PFSK-1 (cell line): ENCODE results near the gene CTBP2.

ENCODE experiments used
- FOXP2 ChIP-seq: optimal IDR thresholded peaks from 2 replicates; pipeline ENCODE3; 2011; ENCODE audit warnings: borderline replicate concordance, control low read depth, inconsistent platforms; ENCODE audit not compliant: insufficient read depth; ENCODE audit errors: extremely low read length, extremely low read depth
- POLR2AphosphoS5 ChIP-seq: IDR thresholded peaks from 2 replicates; pipeline ENCODE4 v1.6.1; 2012; ENCODE audit warnings: low read depth, mild to moderate bottlenecking, control low read depth, low read length, moderate library complexity
- SIN3A ChIP-seq: IDR thresholded peaks from 2 replicates; pipeline ENCODE4 v1.6.1; 2012; ENCODE audit warnings: mild to moderate bottlenecking, low read length, moderate library complexity, borderline replicate concordance; ENCODE audit not compliant: insufficient read depth
- TAF1 ChIP-seq: IDR thresholded peaks from 2 replicates; pipeline ENCODE4 v1.6.1; 2012; ENCODE audit warnings: low read length, control low read depth, borderline replicate concordance; ENCODE audit not compliant: insufficient read depth
- TF ChIP-seq, protein P1 (sequence below), 2 experiments: IDR thresholded peaks; 2 replicates each; pipeline versions ENCODE4 v1.6.1 to v1.8.0; 2011 to 2012; ENCODE audit warnings: low read depth in 2 of 2, low read length in 2 of 2, control low read depth in 1 of 2, inconsistent platforms in 1 of 2, mild to moderate bottlenecking in 1 of 2, moderate library complexity in 1 of 2; ENCODE audit not compliant: insufficient read depth in 1 of 2

CTBP2 gene

DNA sequence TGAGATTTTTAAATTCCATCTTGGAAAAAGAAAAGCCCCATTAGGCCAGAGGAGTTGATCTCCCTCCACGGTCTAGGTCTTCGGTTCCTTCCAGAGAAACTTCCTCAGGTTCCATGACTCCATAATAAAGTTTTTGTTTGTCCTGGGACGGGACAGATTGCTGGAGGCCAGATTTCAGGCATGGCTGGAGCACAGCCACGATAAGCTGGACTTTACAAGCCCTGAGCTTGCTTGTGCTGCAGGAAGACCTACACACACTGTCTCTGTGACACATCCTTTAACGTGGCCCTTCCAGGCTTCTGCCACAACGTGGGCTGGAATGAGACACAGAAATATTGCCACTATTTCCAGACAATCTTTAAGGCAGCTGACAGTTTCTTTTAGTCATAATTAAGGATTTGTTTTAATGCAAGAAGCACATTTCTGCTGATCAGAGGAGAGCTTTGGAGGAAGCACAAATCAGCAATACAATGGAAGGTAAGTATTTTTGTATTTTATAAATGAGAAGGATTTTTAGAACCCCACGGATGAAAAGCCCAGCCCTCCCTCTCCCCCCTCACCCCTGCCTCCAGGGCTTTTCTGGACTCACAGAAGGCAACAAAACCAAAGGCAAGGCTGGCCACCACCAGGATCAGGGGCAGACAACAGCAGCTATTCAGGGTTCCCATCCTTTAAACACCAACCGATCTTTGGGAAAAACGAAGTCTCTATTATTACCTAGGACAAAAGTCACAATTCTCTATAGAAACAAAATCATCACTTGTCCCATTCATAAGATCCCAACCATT lies 6.5 kb downstream of the CTBP2 start:
- TF ChIP-seq SIN3A (no peak), FOXP2 (no peak), POLR2AphosphoS5 (no peak), TAF1 (no peak)
- TF ChIP-seq, protein P1, sequence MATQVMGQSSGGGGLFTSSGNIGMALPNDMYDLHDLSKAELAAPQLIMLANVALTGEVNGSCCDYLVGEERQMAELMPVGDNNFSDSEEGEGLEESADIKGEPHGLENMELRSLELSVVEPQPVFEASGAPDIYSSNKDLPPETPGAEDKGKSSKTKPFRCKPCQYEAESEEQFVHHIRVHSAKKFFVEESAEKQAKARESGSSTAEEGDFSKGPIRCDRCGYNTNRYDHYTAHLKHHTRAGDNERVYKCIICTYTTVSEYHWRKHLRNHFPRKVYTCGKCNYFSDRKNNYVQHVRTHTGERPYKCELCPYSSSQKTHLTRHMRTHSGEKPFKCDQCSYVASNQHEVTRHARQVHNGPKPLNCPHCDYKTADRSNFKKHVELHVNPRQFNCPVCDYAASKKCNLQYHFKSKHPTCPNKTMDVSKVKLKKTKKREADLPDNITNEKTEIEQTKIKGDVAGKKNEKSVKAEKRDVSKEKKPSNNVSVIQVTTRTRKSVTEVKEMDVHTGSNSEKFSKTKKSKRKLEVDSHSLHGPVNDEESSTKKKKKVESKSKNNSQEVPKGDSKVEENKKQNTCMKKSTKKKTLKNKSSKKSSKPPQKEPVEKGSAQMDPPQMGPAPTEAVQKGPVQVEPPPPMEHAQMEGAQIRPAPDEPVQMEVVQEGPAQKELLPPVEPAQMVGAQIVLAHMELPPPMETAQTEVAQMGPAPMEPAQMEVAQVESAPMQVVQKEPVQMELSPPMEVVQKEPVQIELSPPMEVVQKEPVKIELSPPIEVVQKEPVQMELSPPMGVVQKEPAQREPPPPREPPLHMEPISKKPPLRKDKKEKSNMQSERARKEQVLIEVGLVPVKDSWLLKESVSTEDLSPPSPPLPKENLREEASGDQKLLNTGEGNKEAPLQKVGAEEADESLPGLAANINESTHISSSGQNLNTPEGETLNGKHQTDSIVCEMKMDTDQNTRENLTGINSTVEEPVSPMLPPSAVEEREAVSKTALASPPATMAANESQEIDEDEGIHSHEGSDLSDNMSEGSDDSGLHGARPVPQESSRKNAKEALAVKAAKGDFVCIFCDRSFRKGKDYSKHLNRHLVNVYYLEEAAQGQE (IDR thresholded peaks at IDR 0.05; ENCODE audit: insufficient read depth in 1 of 2, low read depth in 2 of 2, low read length in 2 of 2): no peak

DNA sequence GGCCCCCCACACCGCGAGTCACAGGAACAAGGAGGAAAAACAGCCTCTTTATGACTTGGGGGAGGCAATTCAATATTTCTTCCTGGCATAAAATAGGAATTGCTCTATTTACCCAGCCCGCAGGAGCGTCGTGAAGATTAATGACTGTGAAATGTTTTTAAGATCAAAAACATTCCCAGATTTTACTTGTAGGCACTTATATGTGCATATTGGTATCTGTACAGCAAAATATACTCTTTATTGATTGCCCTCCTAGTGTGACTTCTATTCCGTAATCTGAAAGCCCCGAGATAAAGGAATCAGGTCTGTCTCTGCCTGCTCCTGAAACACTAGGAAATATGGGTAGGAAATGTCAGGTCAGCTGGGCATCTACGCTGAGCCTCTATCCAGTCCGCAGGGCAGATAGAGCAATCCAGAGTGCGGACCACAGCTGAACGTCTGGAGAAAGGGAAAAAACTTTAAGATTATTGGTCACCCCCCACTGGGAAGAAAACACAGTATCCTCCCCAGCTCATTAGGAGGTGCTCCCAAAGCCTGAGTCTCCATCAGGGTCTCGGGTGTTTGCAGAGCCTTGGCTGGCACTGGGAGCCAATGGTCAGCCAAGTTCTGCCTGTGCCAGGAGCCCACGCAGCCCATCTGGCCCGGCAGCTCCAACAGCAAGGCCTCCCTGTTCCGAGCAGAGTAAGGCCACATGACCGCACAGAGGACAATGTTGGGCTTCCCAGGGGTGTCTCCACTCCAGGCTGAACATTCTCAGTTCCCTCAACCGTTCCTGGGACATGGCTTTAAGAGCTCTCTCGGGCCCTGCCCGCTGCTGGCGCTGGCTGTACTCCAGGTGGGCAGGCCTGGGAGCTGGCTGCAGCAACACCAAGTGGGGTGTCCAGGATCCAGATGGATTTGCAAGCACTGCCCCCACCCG lies 7.7 kb downstream of the CTBP2 start:
- TF ChIP-seq TAF1 (no peak), POLR2AphosphoS5 (no peak), SIN3A (no peak), FOXP2 (no peak)
- TF ChIP-seq, protein P1 (IDR thresholded peaks at IDR 0.05; ENCODE audit: insufficient read depth in 1 of 2, low read depth in 2 of 2, low read length in 2 of 2): no peak

DNA sequence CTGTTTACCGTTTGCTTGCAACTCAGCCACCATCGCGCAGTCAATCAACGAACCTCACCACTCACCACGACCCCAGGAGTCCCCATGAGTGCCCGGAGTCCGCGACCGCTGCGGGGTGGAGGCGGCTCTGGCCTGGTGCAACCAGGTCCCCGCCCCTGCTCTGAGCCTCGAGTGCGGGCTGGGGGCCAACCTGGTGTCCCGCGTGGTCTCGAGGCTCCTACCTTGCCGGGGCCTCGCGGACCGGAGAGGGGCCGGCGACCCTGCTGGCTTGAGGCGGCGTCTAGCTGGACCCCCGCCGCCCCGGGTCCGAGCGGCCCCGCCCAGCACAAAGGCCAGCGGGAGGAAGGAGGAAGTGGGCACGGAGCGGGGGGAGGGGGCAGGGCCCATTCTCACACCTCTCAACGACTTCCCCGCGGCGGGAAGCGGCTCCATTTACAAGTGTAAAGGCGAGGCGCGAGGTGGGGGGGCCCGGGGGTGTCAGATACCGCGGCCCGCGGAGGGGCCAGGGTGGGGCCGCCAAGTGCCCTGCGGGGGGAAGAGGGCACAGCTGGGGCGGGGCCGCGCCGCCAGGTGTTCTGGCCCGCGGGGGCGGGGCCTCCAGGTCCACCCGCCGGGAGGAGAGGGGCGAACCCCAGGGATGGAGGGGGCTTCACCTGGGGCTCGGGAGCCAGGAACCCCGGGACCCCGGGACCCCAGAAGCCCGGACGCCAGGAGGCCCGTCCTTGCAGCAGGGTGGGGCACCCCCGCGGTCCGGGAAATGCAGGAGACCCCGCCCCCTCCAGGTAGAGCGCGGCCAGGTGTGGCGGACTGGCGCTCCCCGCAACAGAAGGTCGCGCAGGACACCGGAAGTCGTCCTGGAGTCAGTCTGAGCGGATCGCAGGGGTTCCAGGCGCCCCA lies 8.6 kb downstream of the CTBP2 start:
- TF ChIP-seq FOXP2 (no peak), SIN3A (no peak), POLR2AphosphoS5 (no peak), TAF1 (no peak)
- TF ChIP-seq, protein P1 (IDR thresholded peaks at IDR 0.05; ENCODE audit: insufficient read depth in 1 of 2, low read depth in 2 of 2, low read length in 2 of 2): no peak

DNA sequence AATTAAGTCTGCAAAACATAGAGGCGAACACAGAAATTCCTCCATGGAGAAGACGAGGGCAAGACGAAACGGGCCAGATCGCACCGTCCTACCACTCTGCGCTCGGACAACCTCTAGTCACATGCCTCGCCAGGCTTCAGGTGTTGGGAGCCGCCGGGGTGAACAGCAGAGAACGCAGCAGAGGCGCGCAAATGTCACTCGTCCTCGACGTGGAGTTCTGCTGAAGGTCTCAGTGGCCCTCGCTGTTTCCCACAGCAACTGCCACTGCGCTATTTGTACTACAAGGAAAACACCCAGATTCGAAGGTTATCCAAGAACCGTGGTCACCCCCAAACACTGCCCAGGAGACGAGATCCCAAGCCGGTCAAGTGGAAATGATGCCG lies 9.2 kb downstream of the CTBP2 start:
- TF ChIP-seq TAF1: no peak
- no peak for TF ChIP-seq POLR2AphosphoS5
- no peak for TF ChIP-seq SIN3A
- TF ChIP-seq, protein P1 (IDR thresholded peaks at IDR 0.05; ENCODE audit: insufficient read depth in 1 of 2, low read depth in 2 of 2, low read length in 2 of 2): no peak
- TF ChIP-seq FOXP2: no peak
